GM12873 (cell line): ENCODE data around the gene LY6G6F.
A peak's percentile ranks its signal among the peaks of the same experiment; 100 is the strongest.

ENCODE experiments used
- CTCF ChIP-seq: IDR thresholded peaks from 2 replicates; pipeline ENCODE4 v1.5.1; 2012; ENCODE audit warnings: low read depth, mild to moderate bottlenecking, moderate library complexity, low read length, control low read depth; ENCODE audit not compliant: insufficient read depth; ENCODE audit errors: missing control alignments

Gene LY6G6F

GRCh38 chr6:31736021-31736767 lies 29.5 kb downstream of the LY6G6F start, which contains the start of gene CLIC1:
TSS of gene CLIC1 (minus strand) at chr6:31736530. CDS start at chr6:31736300, 230 bp downstream.
- TF ChIP-seq CTCF, result no peak

- no peak for TF ChIP-seq CTCF
Measured at GRCh38 chr6:31736768-31737314, 30.2 kb downstream of the LY6G6F start.

GRCh38 chr6:31737315-31737990 lies 30.8 kb downstream of the LY6G6F start:
- TF ChIP-seq CTCF, result no peak

- TF ChIP-seq CTCF, result peak; percentile 45
Measured at GRCh38 chr6:31737991-31738979, 31.6 kb downstream of the LY6G6F start.

GRCh38 chr6:31739639-31740396 lies 33.2 kb downstream of the LY6G6F start, which contains the start of gene MSH5:
TSS of gene MSH5 (plus strand) at chr6:31740005. CDS start at chr6:31740467, 462 bp downstream.
- no peak for TF ChIP-seq CTCF

GRCh38 chr6:31740397-31741223 lies 33.9 kb downstream of the LY6G6F start:
- TF ChIP-seq CTCF, result no peak
